Lung (tissue), 12 donors: Measurements from ENCODE around the gene EXOC4. TPM values are rescaled to one million over a fixed set of nuclear protein-coding genes. Genes with fewer than 3 reads are reported as not detected.

ENCODE experiments used
- ATAC-seq: fragments of 200-7000 bp; cut with Tn5 transposase; one replicate; pipeline ENCODE4 v1.9.1; 2020; ENCODE audit warnings: moderate number of reproducible peaks; ENCODE audit not compliant: insufficient read depth, low FRiP score
- DNase-seq, 3 donors: peaks; one replicate each; pipeline ENCODE4 v3.0.0-alpha.2; 2013 to 2017
- H3K27ac ChIP-seq, 2 donors: one replicate each; pipeline ENCODE4 v1.5.1; 2013; ENCODE audit warnings: mild to moderate bottlenecking in 2 of 2, moderate library complexity in 2 of 2, control low read depth in 1 of 2, inconsistent platforms in 1 of 2, low read depth in 1 of 2, low read length in 1 of 2
- H3K27me3 ChIP-seq, 3 donors: one replicate each; pipeline ENCODE4 v1.5.1; 2013; ENCODE audit warnings: low read length in 2 of 3; ENCODE audit not compliant: control insufficient read depth in 3 of 3, insufficient read depth in 3 of 3
- H3K36me3 ChIP-seq, 4 donors: one replicate each; pipeline ENCODE4 v1.5.1; 2013; ENCODE audit warnings: low read length in 4 of 4, mild to moderate bottlenecking in 1 of 4, moderate library complexity in 1 of 4; ENCODE audit not compliant: control insufficient read depth in 4 of 4, insufficient read depth in 4 of 4
- H3K4me1 ChIP-seq, 5 donors: one replicate each; pipeline ENCODE4 v1.5.1; 2013; ENCODE audit warnings: low read length in 5 of 5, mild to moderate bottlenecking in 2 of 5, moderate library complexity in 1 of 5; ENCODE audit not compliant: control insufficient read depth in 5 of 5, insufficient read depth in 5 of 5
- H3K4me3 ChIP-seq: one replicate; pipeline ENCODE4 v1.5.1; 2013; ENCODE audit warnings: mild to moderate bottlenecking, control low read depth, moderate library complexity
- H3K9ac ChIP-seq, 2 donors: one replicate each; pipeline ENCODE4 v1.5.1; 2013; ENCODE audit warnings: low read length in 2 of 2, control low read depth in 1 of 2; ENCODE audit not compliant: insufficient read depth in 1 of 2
- H3K9me3 ChIP-seq, 4 donors: one replicate each; pipeline ENCODE4 v1.5.1; 2013; ENCODE audit warnings: low read length in 3 of 4, mild to moderate bottlenecking in 1 of 4, moderate library complexity in 1 of 4; ENCODE audit not compliant: control insufficient read depth in 4 of 4, insufficient read depth in 3 of 4
- WGBS, 2 donors: extraction: QIAGEN DNeasy Blood & Tissue Kit; methylation state at CpG; one replicate each; pipeline ENCODE4 v1.1.7; 2013; 5-methylcytosine and 5-hydroxymethylcytosine counted together
- polyA plus RNA-seq, 2 donors: library from polyadenylated mRNA; stranded (reverse); fragments of 200-250 nt; gene quantifications; one replicate each; pipeline ENCODE4 v1.2.1, GENCODE V29; 2013
- total RNA-seq, 2 donors: library from RNA; depleted of rRNA in 1 of 2; stranded (reverse); fragments of >200 nt in 1 of 2; gene quantifications; one replicate each; pipeline ENCODE4 v1.2.1, GENCODE V29; 2014 to 2021
- TF ChIP-seq, protein P1 (sequence below): IDR thresholded peaks from 2 replicates; pipeline ENCODE4 v1.5.1; 2012; ENCODE audit warnings: mild to moderate bottlenecking; ENCODE audit errors: control extremely low read depth, extremely low read depth
- donor health status: control.
- donor health status: control.
- donor health status: Bipolar disorder and iron deficiency.
- donor health status: healthy.
- donor health status: DM: yes; HTN: yes; CAD: no.

The EXOC4 gene
- total and polyA plus RNA-seq, 4 donors, result 10.3 to 232 (median 47.4) TPM

DNA sequence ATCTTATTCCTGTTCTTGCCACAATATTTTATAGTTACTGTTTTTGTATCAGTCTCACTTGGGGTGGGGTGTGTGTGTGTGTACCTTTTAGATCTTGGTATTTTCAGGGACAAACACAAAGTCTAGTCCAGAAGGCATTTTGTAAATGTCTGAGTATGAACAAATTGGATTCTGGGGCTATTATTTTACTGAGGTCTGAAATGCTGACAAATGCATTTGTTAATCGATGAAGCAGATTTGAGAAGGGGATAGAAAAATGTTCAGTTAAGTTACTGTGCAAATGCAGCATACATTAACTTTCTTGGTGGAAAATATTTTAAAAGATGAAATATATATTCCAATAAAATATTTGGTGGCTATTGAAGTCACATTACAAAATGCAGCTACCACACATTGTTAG, 267.4 kb downstream of the EXOC4 start:
- ATAC-seq (no peak), DNase-seq (no peak)
- TF ChIP-seq, protein P1, sequence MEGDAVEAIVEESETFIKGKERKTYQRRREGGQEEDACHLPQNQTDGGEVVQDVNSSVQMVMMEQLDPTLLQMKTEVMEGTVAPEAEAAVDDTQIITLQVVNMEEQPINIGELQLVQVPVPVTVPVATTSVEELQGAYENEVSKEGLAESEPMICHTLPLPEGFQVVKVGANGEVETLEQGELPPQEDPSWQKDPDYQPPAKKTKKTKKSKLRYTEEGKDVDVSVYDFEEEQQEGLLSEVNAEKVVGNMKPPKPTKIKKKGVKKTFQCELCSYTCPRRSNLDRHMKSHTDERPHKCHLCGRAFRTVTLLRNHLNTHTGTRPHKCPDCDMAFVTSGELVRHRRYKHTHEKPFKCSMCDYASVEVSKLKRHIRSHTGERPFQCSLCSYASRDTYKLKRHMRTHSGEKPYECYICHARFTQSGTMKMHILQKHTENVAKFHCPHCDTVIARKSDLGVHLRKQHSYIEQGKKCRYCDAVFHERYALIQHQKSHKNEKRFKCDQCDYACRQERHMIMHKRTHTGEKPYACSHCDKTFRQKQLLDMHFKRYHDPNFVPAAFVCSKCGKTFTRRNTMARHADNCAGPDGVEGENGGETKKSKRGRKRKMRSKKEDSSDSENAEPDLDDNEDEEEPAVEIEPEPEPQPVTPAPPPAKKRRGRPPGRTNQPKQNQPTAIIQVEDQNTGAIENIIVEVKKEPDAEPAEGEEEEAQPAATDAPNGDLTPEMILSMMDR, result no peak
- WGBS, 2 donors, result 94 to 95% methylated on average over 1 of the region's 1 CpG
- Histone ChIP-seq H3K36me3 (peaks cover 0 to 4% (median 0%) of the 10 kb centered on the region in 4 donors), H3K27me3 (no peaks in the 10 kb centered on the region), H3K9ac (no peak overlapping the region), H3K9me3 (no peaks in the 10 kb centered on the region), H3K4me3 (no peak overlapping the region), H3K4me1 (no peaks in the 10 kb centered on the region), H3K27ac (no peak overlapping the region)

DNA sequence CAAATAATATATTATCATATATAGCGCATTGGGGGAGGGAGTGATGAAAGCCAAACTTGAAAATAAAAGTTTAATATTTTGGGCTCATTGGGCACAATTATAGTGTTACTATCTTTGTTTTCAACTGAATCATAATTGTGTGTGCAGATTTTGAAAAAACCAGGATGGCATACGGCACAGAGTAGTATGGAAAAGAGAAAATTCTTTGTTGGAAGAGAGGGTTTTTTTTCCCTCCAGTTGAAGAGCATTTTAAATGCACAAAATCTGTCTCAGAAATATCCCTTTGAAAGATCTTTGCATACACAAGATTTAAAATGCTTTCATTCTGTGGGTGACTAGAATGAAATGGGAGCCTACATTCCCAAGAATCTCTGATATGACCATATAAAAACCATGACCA, 269.6 kb downstream of the EXOC4 start:
- WGBS, 2 donors, result 96 to 99% methylated on average over 2 of the region's 2 CpGs
- Histone ChIP-seq H3K4me3 (no peak overlapping the region), H3K4me1 (no peaks in the 10 kb centered on the region), H3K27me3 (no peaks in the 10 kb centered on the region), H3K36me3 (peaks cover 0 to 2% (median 0%) of the 10 kb centered on the region in 4 donors), H3K27ac (no peak overlapping the region), H3K9me3 (no peaks in the 10 kb centered on the region), H3K9ac (no peak overlapping the region)
- TF ChIP-seq, protein P1, result no peak
- ATAC-seq (no peak), DNase-seq (no peak)

DNA sequence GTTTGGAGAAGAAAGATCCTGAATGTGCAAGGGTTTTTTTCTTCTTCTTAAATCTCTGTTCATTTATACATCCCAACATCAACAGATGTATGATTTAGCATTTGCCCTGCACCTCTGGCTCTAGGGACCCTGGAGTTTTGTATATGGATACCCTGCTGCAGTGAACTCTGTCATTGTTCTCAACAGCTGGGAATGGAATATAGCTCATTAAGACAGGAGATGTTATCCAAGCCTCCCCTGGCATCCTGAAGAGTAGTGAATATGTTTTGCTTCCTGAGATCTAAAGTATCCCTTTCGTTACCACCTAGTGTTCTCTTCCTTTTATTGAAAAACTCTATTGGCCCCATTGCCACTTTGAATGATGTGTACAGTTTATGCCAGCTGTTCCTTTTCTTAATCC, 275.9 kb downstream of the EXOC4 start:
- H3K4me3 ChIP-seq, result no peak overlapping the region
- no peak for ATAC-seq
- H3K4me1 ChIP-seq, result peaks cover 0 to 15% (median 0%) of the 10 kb centered on the region in 5 donors
- peak in 1 of 3 donors; percentile 3 for DNase-seq
- no peaks in the 10 kb centered on the region for H3K27me3 ChIP-seq
- H3K9me3 ChIP-seq, result no peaks in the 10 kb centered on the region
- TF ChIP-seq, protein P1, result no peak
- H3K36me3 ChIP-seq, result no peaks in the 10 kb centered on the region
- 77 to 79% methylated on average over 1 of the region's 1 CpG for WGBS, 2 donors
- no peak overlapping the region for H3K27ac ChIP-seq
- H3K9ac ChIP-seq, result no peak overlapping the region

DNA sequence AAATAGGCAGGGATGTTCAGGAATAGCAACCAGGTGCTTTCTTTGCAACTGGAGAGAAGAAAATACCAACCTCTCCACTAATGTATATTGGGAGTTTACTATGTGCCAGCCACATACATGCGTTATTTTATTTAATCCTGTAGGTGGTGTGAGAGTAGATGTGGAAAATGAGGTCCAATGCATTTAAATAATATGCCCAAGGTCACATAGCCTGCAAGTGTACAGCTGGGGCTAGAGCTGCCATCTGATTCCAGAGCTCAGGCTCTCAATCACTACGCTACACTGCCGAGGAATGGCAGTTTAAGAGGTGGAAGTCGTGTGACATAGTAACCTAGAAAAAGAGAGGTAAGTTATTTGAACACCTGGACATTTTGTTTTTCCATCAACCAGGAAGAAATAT, 277.0 kb downstream of the EXOC4 start:
- DNase-seq (peak in 2 of 3 donors; percentile 11 to 12), ATAC-seq (no peak)
- 87% methylated on average over 4 of the region's 4 CpGs for WGBS, 2 donors

More for the DNA sequence above, 277.0 kb downstream of the EXOC4 start:
- peaks cover 0 to 15% (median 0%) of the 10 kb centered on the region in 5 donors for H3K4me1 ChIP-seq
- H3K36me3 ChIP-seq, result no peaks in the 10 kb centered on the region
- H3K4me3 ChIP-seq, result no peak overlapping the region
- H3K9me3 ChIP-seq, result no peaks in the 10 kb centered on the region
- H3K27me3 ChIP-seq, result no peaks in the 10 kb centered on the region
- TF ChIP-seq, protein P1, result no peak
- H3K27ac ChIP-seq, result no peak overlapping the region
- H3K9ac ChIP-seq, result no peak overlapping the region
